Endothelial cell of umbilical vein (primary cell): ENCODE results near the gene CACNB3. TPM values are rescaled to one million over a fixed set of nuclear protein-coding genes. Genes with fewer than 3 reads are reported as not detected.

Experiments used
- BruUV-seq: library from RNA; stranded (reverse); fragments of 400-500 nt; replicated peaks from 2 replicates; lab custom pipeline; 2021; lab: Mats Ljungman, UMichigan
- CTCF ChIA-PET: fragments of 300-600, 350-600 bp; sonication (Branson Sonifier 250); formaldehyde crosslinking; loops from one replicate; lab custom pipeline; 2021; ENCODE audit warnings: antibody characterized with exemption, inconsistent platforms; lab: Charles Lee
- POLR2A ChIA-PET: fragments of 300-600, 350-600 bp; sonication (Branson Sonifier 250); formaldehyde crosslinking; loops from one replicate; lab custom pipeline; 2021; ENCODE audit warnings: antibody characterized with exemption, inconsistent platforms; lab: Charles Lee
- DNase-seq: peaks from one replicate; pipeline ENCODE4 v3.0.0-alpha.2; 2011; ENCODE audit warnings: low read depth, low spot score
- FAIRE-seq: peaks from 2 replicates; lab custom pipeline; 2011; peaks lifted over from hg19 to GRCh38; lab: Jason Lieb, UNC
- H2AFZ ChIP-seq: 2 replicates; pipeline ENCODE4 v1.6.0; 2012; ENCODE audit warnings: low read depth, low read length, control low read depth, inconsistent platforms
- H3K27ac ChIP-seq: 2 replicates; pipeline ENCODE4 v1.5.1; 2011; ENCODE audit warnings: low read depth, mild to moderate bottlenecking, control low read depth, low read length, moderate library complexity; ENCODE audit not compliant: insufficient read depth
- H3K27me3 ChIP-seq, 2 experiments: 2 replicates each; pipeline versions ENCODE4 v1.6.0 to v1.6.1; 2011; ENCODE audit warnings: low read length in 2 of 2, mixed read lengths in 1 of 2; ENCODE audit not compliant: control insufficient read depth in 2 of 2, insufficient read depth in 2 of 2
- H3K36me3 ChIP-seq, 2 experiments: 2 replicates in 1 of 2; 3 replicates in 1 of 2; pipeline ENCODE4 v1.5.1; 2011; ENCODE audit warnings: low read length in 2 of 2, mild to moderate bottlenecking in 1 of 2, moderate library complexity in 1 of 2; ENCODE audit not compliant: control insufficient read depth in 2 of 2, insufficient read depth in 2 of 2; ENCODE audit errors: extremely low read depth in 1 of 2
- H3K4me1 ChIP-seq: 3 replicates; pipeline ENCODE4 v1.5.1; 2011; ENCODE audit warnings: mild to moderate bottlenecking, low read length; ENCODE audit not compliant: control insufficient read depth, insufficient read depth; ENCODE audit errors: extremely low read depth
- H3K4me2 ChIP-seq: 2 replicates; pipeline ENCODE4 v1.6.1; 2011; ENCODE audit warnings: low read length, control low read depth, mixed read lengths; ENCODE audit not compliant: insufficient read depth
- H3K4me3 ChIP-seq, 3 experiments: fragments of 200-600 bp in 1 of 3; sonication (generic), shearing (Covaris generic) in 1 of 3; replicated peaks in 1 of 3; 2 replicates each; pipeline ENCODE4 v1.5.1; 2011 to 2016; ENCODE audit warnings: control low read depth in 3 of 3, low read length in 3 of 3, mild to moderate bottlenecking in 2 of 3, inconsistent platforms in 1 of 3, low read depth in 1 of 3, moderate library complexity in 1 of 3; ENCODE audit not compliant: insufficient read depth in 1 of 3
- H3K79me2 ChIP-seq: 2 replicates; pipeline ENCODE4 v1.6.0; 2012; ENCODE audit warnings: low read length, inconsistent platforms; ENCODE audit not compliant: control insufficient read depth, insufficient read depth
- H3K9ac ChIP-seq: replicated peaks from 2 replicates; pipeline ENCODE3; 2011; ENCODE audit warnings: low read length, control low read depth; ENCODE audit not compliant: insufficient read depth; ENCODE audit errors: extremely low read depth
- H3K9me1 ChIP-seq: replicated peaks from 3 replicates; pipeline ENCODE4 v1.6.0; 2011; ENCODE audit warnings: mild to moderate bottlenecking, low read length; ENCODE audit not compliant: control insufficient read depth, insufficient read depth; ENCODE audit errors: extremely low read depth
- H3K9me3 ChIP-seq: replicated peaks from 2 replicates; pipeline ENCODE4 v1.5.1; 2012; ENCODE audit warnings: low read length, inconsistent platforms; ENCODE audit not compliant: control insufficient read depth, insufficient read depth
- H4K20me1 ChIP-seq: replicated peaks from 2 replicates; pipeline ENCODE3; 2011; ENCODE audit warnings: mild to moderate bottlenecking, low read length; ENCODE audit not compliant: control insufficient read depth, insufficient read depth; ENCODE audit errors: extremely low read depth
- CTCF ChIP-seq, 2 donors: IDR thresholded peaks; 1 replicate in 1 of 2; 2 replicates in 1 of 2; pipeline ENCODE4 v1.5.1; 2011; ENCODE audit warnings: low read length in 2 of 2, mild to moderate bottlenecking in 2 of 2, moderate library complexity in 2 of 2, control low read depth in 1 of 2, inconsistent platforms in 1 of 2, low read depth in 1 of 2; ENCODE audit not compliant: insufficient read depth in 1 of 2; ENCODE audit errors: extremely low read depth in 1 of 2
- EZH2 ChIP-seq: IDR thresholded peaks from 2 replicates; pipeline ENCODE4 v1.6.1; 2012; ENCODE audit warnings: borderline replicate concordance, low read depth, mild to moderate bottlenecking, moderate library complexity, low read length, inconsistent platforms; ENCODE audit not compliant: severe bottlenecking
- FOS ChIP-seq: IDR thresholded peaks from 2 replicates; pipeline ENCODE4 v1.6.1; 2011; ENCODE audit warnings: mild to moderate bottlenecking, low read length, moderate library complexity, borderline replicate concordance; ENCODE audit not compliant: insufficient read depth
- GATA2 ChIP-seq: IDR thresholded peaks from 2 replicates; pipeline ENCODE4 v1.7.0; 2011; ENCODE audit warnings: low read depth, mild to moderate bottlenecking, moderate library complexity, mixed read lengths, low read length; ENCODE audit not compliant: insufficient read length, insufficient read depth
- JUN ChIP-seq: IDR thresholded peaks from 2 replicates; pipeline ENCODE4 v1.6.1; 2011; ENCODE audit warnings: borderline replicate concordance, low read depth; ENCODE audit not compliant: insufficient read length, insufficient read depth
- MAX ChIP-seq: IDR thresholded peaks from 2 replicates; pipeline ENCODE4 v1.6.1; 2011; ENCODE audit not compliant: insufficient read depth, insufficient read length
- MYC ChIP-seq: IDR thresholded peaks from one replicate; pipeline ENCODE4 v1.6.1; 2011; ENCODE audit warnings: mild to moderate bottlenecking, low read depth, low read length
- POLR2A ChIP-seq: IDR thresholded peaks from 2 replicates; pipeline ENCODE4 v1.6.1; 2012; ENCODE audit warnings: low read depth, mild to moderate bottlenecking, control low read depth, low read length
- POLR2AphosphoS5 ChIP-seq: IDR thresholded peaks from 2 replicates; pipeline ENCODE4 v1.6.1; 2012; ENCODE audit warnings: low read depth, mild to moderate bottlenecking, control low read depth, low read length, moderate library complexity; ENCODE audit not compliant: insufficient read depth
- dilution Hi-C: fragments of 300-500 bp; cut with MboI; formaldehyde crosslinking; loops from one replicate; pipeline ENCODE4 v1.15.0; 2019; ENCODE audit warnings: low sequenced_read_pairs; ENCODE audit not compliant: extremely low pct_ligation_motif_present
- intact Hi-C: fragments of 100-400 bp; cut with micrococcal nuclease; formaldehyde crosslinking; loops from one replicate; pipeline ENCODE4 v1.10.0; 2022
- polyA plus RNA-seq, 4 experiments: library from polyadenylated mRNA; depleted of rRNA in 3 of 4; stranded (reverse) in 3 of 4; unstranded in 1 of 4; fragments of >200 nt; gene quantifications; 2 replicates each; pipeline versions ENCODE4 v1.2.1 to v1.2.3, GENCODE V29; 2011 to 2012; ENCODE audit warnings: missing spikeins in 1 of 4
- total RNA-seq: library from RNA; stranded (reverse); gene quantifications from 2 replicates; pipeline ENCODE4 v1.2.3, GENCODE V29; 2021

CACNB3 gene
- total and polyA plus RNA-seq, 2 donors (not counting 3 experiments of a cell fraction or from before 2014, with no cell fraction given) = 37.4 to 61.8 TPM

DNA sequence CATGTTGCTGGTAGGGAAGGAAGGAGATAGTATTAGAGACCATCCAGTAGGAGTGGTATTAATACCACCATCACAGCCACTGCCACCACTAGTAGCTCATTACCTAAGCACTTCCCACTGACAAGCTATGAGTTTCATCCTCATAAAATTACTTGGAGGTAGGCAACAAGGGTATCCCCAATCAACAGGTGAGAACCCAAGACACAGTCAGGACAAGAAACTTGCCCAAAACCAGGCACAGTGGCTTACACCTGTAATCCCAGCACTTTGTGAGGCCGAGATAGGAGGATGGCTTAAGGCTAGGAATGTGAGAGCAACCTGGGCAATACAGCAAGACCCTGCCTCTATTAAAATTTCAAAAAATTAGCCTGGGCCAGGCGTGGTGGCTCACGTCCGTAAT is 34.9 kb upstream of the CACNB3 start:
- FAIRE-seq (no peak), DNase-seq (no peak)
- H3K9ac ChIP-seq = no peak overlapping the region
- no peaks in the 10 kb centered on the region for H3K27me3 ChIP-seq
- peaks cover 14% of the 10 kb centered on the region for H3K79me2 ChIP-seq
- dilution Hi-C loops = no loop called here
- BruUV-seq = no TSS peak
- H3K4me1 ChIP-seq = peaks cover 26% of the 10 kb centered on the region
- no peak overlapping the region for H2AFZ ChIP-seq
- no peaks in the 10 kb centered on the region for H3K9me3 ChIP-seq
- POLR2A ChIA-PET = no interaction called here
- H3K4me2 ChIP-seq = no peak overlapping the region
- no peak overlapping the region for H3K4me3 ChIP-seq
- CTCF ChIA-PET = interaction anchor here (1.0 to 3.3 kb wide), 2 partner anchors 12 to 30 kb away, joined by 8 to 18 read pairs; no protein-coding TSS in a partner anchor
- no peak overlapping the region for H3K27ac ChIP-seq
- no peaks in the 10 kb centered on the region for H4K20me1 ChIP-seq
- intact Hi-C loops = no loop called here
- no peak for TF ChIP-seq EZH2
- no peak for TF ChIP-seq GATA2
- TF ChIP-seq MAX = no peak
- TF ChIP-seq MYC = no peak
- no peak for TF ChIP-seq POLR2AphosphoS5
- TF ChIP-seq FOS = no peak
- no peak for TF ChIP-seq JUN
- TF ChIP-seq CTCF (IDR thresholded peaks at IDR 0.05; ENCODE audit: extremely low read depth in 1 of 2, insufficient read depth in 1 of 2, low read depth in 1 of 2, low read length in 2 of 2) = no peak
- TF ChIP-seq POLR2A = no peak
- H3K36me3 ChIP-seq = peaks cover 0 to 3% of the 10 kb centered on the region in 2 experiments
- H3K9me1 ChIP-seq = no peaks in the 10 kb centered on the region
